GM18870 (cell line): Measurements from ENCODE around the gene CIB2.
A peak's percentile ranks its signal among the peaks of the same experiment; 100 is the strongest.
"Not testable (repeated sequence)": the region's sequence is repeated elsewhere in the genome, so short reads cannot be mapped to it uniquely, and the experiment has no call there.

Experiments used
- ATAC-seq: cut with Tn5 transposase; IDR thresholded peaks from one replicate; pipeline ENCODE4 v1.9.1; 2021; ENCODE audit warnings: moderate library complexity; ENCODE audit not compliant: unreplicated experiment

The CIB2 gene

DNA sequence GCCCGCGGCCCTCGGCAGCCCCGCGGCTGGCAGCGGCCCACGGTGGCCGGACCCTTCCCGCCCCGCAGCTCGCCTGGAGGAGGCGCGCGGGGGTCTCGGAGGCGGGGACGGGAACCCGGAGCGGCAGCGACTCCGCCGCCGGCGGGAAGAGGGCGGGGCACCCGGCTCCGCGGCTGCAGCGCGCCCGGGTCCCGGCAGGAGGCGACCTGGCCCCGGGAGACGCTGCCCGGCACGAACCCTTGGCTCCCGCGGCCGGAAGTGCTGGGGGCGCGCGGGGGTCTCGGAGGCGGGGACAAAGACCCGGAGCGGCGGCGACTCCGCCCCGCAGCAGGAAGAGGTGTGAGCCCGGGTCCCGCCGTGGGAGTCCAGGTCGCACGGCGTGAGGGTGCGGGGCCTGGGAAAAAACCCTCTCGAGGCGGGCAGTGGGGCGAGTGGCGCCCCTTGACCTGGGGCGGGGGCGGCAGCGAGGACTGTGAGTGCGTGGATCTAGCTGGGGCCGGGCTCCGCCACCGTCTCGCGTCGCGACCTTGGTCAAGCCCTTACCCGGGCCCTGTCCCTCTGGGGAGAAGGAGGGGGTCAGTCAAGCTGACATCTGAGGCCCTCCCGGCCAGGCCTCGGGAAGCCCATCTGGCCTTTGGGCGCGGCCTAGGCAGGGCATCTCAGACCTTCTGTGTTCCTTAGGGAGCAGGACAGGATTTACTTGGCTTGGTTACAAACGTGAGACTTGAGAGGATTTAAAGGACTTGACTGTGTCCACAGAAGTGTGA is at the start of gene CIB2:
Gene CIB2 (minus strand): TSS at position 151 of the 767 bp plus-strand sequence. CDS start 230 bp downstream, outside the sequence.
- no peak for ATAC-seq

DNA sequence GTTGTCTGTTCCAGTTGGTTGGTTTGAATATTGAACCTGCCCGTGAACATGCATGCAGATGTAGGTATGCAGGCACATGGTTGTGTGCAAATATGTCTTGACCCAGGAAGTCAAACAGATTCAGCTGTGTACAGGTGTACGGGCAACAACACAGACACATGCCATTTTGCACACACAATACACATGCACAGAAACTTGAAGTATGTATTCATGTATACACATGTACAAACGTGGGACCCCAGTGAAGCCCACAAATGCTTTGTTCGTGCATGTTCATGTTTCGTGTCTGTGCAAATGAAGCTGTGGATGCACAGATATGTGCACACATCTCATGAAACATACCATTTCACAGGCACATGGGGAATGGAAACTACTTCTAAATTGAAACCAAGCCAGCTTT is 48.7 kb upstream of the CIB2 start:
- no peak for ATAC-seq

DNA sequence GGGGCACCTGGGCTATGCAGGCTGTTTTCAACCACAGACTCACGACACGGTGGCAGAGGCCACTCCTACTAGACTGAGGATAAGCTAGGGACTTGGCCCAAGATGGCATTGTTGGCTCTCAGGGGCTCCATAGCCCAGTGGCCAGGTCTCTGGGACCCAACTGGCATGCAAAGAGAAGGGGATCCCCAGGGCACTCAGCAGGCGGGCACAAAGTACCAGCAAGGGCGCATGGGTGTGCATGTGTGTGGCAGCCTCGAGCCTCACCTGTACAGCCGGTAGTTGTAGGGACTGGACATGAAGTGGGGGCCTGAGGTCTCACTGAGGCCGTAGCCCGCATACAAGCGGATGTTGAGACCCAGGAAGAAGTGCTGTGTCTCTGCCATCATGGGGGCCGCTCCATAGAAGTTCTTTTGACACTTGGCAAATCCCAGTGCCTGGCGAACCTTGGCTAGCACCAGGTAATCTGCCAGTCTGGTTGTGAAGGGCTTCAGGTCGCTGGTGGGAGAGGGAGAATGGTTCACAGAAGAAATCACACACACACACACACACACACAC is 48.1 kb upstream of the CIB2 start:
- ATAC-seq, result no peak

DNA sequence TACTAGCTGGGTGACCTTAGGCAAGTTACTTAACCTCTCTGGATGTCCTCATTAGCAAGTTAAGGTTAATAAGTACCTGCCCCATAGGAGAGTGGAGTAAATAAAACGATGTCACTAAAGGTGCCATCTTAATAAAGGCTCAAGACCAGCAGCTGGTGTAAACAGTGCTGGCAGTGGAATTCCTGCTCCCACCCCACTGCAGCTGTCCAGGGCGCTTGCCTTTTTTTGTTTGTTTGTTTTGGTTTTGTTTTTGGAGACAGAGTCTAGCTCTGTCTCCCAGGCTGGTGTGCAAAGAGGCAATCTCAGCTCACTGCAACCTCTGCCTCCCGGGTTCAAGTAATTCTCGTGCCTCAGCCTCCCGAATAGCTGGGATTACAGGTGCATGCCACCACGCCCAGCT is 46.8 kb upstream of the CIB2 start:
- ATAC-seq, result no peak

DNA sequence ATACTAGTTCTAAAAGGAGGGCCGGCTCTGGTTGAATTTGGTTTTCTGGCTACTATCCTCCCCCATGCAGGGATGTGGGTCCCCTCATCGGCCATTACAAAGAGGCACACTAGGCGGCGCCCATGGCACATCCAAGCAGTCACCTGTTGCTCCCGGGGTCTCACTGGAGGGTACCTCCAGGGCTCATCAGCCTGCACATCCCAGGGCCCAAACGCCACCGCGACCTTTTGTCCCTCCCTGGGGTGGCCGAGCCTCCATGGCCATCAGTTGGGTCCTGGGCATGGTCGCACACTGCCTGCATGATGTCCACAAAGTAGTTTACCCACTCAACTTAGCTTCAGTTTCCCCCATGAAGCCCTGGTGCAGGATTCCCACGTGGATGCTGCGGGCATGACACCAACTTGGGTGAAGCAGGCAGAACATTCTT is 46.2 kb upstream of the CIB2 start:
- no peak for ATAC-seq

DNA sequence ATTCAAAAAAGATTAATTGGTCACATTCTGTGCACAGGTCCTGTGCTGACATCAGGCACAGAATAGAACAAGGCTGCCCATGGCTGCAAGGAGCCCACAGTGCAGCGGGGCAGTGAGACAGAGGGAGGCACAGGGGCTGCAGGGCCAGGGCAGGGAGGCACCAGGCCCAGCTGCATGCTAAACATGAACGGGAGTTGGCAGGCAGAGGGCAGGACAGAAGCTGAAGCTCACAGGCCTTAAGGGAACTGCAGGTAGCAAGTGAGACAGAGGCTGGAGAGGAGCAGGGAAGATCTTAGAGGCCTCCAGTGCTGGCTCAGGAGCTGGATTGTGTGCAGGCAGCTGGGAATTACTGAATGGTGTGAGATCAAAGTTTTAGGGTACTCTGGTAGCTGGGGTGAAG is 44.1 kb upstream of the CIB2 start:
- no peak for ATAC-seq

DNA sequence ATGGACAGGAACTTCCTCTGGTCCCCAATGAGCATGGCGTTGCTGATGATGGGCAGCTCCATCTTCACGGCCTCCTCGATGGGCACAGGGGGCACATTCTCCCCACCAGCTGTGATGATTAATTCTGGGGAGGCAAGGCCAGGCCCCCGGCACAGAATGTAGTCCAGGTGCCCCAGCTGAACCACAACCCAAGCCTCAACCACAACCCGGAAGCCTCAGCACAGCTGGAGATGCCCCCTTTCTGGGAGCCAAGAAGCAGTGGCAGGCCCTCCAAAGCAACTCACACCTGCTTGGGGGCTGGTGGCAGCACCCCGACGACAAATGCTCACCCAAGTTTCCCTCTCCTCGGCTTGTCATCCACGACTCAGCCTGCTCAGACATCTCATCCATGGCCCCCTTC is 43.2 kb upstream of the CIB2 start:
- ATAC-seq, result no peak

DNA sequence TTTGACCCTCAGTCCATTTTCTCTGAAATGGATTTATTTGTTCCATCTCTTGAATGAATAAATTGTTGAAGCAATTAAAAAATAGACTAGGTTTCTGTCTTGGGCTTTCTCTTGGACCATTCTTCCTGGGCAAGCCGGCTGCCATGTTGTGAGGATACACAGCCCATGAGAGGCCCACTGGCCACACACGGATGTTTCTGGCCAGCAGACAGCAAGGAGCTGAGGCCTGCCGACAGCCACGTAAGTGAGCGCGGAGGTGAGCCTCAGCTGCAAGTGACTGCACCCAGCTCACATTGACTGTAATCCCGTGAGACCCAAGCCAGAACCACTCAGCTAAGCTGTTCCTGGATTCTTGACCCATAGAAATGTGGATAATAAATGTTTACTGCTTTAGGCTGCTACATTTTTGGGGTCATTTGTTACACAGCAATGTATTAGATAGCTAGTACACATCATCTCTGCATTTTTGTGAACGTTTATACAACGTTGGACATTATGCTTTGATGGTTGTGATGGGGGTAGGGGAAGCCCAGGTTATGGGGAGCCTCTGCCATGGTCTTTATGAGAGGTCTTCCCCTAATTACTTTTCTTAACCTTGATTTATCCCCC is 40.7 kb upstream of the CIB2 start:
- no peak for ATAC-seq

DNA sequence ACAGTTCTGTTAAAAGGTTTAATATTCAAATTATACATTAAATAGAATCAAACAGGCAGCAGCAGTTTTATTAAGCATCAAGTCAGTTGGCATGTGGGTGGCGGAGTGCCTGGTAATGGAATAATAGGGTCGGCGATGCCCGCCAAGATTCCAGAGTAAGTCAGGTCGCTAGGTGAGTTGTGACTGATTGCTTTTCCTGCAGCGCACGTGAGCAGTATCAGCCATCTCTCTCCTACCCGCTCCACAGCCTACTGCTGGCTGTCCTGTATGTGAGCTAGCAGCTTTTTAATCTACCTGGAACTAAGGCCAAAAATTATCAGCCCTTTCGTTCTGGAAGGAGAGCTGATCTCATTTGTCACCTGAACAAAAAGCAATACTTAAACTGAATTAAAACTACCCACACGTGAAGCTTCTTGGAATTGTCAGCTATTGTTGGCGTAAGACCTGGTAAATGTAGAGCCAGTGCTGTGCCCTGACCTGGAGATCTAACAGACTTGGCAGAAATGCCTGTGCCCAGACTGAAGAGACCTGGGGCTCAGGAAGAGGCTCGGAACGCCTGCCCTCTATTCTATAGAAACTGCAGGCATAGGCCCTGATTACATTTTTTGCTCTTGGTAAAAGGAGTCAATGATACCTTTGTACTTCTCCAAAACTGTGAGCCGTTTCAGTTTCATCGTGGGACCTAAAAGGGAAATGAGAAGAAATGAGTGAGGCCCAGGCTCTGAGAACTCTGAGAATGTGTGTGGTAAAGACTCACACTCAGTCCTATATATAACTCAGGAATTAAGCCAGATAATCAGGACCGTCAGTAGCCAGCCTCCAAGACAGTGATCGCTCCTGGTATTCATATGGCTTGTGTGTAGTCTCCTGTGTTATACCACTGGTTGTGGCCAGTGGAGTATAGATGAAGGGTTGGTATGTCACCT is 39.9 kb upstream of the CIB2 start:
- peak; percentile 51 for ATAC-seq

DNA sequence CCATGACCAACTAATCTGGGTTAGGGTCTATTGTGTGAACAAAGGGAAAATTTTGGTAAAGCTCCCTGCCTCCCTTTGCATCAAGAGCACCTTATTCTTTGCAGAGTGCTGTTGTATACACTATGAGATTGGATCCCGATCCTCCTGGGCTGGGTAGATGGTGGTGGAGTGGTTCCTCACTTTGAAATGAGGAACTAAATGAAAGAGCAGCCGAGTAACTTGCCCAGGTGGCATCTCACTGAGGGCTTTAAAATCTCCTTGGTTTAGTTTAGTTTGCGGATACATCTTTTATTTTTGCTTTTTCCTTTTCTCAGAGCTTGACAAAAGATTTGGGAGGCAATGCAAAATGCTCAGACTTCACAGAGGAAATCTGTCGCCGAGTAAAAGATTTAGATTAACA is 37.4 kb upstream of the CIB2 start:
- ATAC-seq, result no peak

DNA sequence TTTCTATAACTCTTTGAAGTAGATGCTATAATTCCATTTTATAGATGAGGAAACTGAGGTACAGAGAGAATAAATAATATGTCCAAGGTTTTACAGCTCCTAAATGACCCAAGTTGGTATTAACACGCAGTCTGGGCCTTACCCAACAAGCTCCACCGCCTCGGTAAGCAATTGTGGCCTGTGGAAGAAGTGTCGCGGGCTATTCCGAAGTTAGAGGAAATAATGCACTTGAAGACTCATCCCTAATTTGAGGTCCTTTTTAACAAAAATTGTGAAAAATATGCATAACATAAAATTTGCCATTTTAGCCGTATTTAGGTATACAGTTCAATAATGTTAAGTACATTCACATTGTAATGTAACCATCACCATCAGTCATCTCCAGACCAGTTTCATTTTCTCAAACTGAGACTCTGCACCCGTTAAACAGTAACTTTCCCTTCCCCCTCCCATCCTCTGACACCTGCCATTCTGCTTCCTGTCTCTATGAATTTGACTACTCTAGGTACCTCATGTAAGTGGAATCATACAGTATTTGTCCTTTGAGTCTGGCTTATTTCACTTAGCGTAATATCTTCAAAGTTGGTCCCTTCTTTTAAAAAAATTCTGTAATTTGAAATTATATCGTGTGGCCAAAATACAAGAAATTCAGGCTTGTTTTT is 36.1 kb upstream of the CIB2 start:
- peak; percentile 76 for ATAC-seq

DNA sequence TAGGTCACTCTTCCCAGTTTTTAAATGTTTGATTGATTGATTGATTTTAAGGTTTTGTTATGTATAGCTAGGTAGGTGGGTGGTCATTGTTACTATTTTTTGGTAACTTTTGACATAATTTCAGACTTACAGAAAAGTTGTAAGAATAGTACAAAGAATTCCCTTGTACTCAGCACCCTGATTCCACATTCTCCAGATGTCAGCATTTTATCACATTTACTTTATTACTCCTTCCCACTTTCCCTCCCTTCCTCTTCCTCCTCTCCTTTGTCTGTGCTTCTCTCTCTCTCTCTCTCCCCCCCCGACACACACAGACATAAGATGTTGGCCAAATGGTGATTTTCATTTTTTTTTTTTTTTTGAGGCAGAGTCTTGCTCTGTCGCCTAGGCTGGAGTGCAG is 32.8 kb upstream of the CIB2 start:
- ATAC-seq, result no peak

DNA sequence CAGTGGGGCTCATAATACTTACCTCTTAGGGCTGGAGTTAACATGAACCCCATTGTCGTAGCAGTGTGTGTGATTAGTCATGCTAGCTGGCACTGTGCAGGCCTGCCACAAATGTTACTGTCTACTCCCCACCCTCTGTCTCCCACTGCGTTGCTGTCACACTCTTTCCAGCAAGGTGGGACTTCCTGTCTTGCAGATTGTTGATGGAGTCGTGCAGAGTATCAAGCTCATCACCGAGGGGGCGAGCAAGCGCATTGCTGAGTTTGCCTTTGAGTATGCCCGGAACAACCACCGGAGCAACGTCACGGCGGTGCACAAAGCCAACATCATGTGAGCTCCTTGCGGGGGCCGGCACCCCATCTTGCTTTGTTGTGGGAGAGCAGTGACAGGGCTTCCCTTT is 30.8 kb upstream of the CIB2 start:
- ATAC-seq, result no peak

DNA sequence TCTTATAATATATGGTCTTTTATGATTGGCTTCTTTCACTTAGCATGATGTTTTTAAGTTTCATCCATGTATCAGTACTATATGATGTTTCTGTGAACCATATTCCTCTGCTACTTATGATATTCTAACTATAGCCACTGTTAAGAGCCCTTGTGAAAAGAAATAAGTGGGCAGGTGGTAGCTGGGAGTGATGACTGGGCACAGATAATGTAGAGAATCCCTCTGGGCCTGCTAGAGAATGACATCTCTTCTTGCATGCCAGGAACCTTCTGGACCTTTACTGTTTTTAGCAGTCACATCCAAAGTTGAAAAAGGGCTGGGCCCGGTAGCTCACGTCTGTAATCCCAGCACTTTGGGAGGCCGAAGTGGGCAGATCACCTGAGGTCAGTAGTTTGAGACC is 28.1 kb upstream of the CIB2 start:
- ATAC-seq, result no peak

DNA sequence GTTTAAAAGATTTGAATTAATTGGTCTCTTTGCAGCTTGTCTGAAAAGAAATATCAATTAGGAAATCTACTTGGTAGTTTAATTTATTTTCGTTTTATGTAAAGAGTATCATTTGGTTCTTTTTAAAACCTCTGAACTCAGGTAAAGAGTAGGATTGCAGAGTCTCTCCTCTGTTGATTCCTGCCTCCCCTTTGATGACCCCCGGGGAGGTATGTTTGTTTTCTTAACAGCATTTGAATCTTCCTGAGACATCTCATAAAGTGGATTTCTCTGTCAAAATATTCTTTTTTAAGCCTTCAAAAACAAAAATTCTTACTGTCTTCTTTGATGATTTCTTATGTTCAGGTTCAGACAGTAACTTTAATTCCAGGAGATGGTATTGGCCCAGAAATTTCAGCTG is 26.0 kb upstream of the CIB2 start:
- ATAC-seq, result no peak

DNA sequence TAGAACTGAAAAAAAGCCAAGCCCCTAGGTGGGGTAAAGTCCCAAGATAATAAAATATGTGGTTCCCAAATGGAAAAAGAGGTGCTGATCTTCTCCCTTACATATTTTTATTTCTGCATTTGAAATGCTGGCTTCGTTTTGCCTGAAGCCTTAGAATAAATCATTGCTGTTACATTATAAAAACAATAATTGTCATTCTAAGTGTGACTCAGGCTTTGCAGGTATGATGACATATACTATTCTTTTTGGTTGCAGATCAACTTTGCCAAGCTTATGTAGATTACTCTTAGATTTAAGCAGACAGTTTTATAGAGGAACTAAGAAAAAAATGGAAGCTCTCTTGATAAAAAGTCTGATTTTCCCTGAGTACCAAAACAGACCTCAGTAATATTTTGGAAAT is 25.4 kb upstream of the CIB2 start:
- no peak for ATAC-seq

DNA sequence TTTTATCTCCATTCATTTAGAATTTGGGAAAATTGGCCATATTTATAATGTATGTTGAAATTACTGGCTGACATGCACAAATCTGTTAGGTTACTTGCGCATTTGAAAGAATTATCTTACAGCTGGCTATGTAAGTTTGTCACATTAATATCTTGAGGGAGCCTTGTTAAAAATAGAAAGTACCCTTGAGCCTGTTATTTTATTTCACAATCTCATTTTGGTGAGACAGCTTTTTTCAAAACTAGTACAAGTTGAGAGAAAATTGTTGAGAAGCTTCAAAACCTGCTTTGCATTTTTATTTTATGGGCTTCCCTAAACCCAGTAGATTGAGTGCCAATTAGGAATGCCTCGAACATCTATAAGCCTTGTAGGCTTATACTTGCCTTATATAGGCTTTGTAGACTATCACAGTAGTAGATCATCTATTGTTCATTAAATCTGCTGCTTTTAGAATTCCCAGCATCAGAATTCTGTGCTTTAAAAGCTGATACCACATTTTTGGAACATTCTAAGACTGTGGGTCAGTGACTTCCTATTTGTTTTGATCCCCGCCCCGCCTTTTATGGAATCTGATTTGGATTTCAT is 24.2 kb upstream of the CIB2 start:
- no peak for ATAC-seq

DNA sequence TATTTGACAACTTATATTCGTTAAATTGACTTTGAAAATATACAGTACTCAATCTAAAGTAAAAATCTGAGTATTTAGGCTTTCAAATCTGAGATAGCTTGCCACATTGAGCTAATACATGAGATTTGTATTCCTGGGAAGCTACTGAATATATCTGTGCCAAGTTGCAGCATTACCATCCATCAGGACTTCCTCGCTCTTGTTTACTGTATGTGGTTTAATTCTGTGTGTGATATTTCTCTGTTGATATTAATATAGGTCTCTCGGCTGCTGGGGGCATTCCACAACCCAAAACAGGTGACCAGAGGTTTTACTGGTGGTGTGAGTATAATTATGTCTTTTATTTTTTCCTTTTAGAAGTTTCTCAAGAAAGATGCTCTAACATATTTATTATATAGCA is 23.7 kb upstream of the CIB2 start:
- ATAC-seq, result no peak

DNA sequence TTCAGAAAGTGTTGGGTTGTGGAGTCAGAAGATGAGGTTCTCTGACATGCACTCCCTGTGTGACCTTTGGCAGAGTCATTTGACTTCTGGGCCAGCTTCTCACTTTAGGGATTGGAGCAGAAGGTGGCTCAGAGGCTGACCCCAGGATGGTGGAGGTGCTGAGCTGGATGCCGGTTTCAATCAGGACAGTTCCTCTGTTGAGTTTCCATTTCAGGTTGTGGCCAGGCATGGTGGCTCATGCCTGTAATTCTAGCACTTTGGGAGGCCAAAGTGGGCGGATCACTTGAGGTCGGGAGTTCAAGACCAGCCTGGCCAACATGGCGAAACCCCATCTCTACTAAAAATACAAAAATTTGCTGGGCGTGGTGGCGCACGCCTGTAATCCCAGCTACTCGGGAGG is 19.8 kb upstream of the CIB2 start:
- ATAC-seq, result not testable (repeated sequence)
